Measurements from ENCODE around the gene NPAS2.
A peak's percentile ranks its signal among the peaks of the same experiment; 100 is the strongest.

NPAS2 gene, protein sequence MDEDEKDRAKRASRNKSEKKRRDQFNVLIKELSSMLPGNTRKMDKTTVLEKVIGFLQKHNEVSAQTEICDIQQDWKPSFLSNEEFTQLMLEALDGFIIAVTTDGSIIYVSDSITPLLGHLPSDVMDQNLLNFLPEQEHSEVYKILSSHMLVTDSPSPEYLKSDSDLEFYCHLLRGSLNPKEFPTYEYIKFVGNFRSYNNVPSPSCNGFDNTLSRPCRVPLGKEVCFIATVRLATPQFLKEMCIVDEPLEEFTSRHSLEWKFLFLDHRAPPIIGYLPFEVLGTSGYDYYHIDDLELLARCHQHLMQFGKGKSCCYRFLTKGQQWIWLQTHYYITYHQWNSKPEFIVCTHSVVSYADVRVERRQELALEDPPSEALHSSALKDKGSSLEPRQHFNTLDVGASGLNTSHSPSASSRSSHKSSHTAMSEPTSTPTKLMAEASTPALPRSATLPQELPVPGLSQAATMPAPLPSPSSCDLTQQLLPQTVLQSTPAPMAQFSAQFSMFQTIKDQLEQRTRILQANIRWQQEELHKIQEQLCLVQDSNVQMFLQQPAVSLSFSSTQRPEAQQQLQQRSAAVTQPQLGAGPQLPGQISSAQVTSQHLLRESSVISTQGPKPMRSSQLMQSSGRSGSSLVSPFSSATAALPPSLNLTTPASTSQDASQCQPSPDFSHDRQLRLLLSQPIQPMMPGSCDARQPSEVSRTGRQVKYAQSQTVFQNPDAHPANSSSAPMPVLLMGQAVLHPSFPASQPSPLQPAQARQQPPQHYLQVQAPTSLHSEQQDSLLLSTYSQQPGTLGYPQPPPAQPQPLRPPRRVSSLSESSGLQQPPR

DNA sequence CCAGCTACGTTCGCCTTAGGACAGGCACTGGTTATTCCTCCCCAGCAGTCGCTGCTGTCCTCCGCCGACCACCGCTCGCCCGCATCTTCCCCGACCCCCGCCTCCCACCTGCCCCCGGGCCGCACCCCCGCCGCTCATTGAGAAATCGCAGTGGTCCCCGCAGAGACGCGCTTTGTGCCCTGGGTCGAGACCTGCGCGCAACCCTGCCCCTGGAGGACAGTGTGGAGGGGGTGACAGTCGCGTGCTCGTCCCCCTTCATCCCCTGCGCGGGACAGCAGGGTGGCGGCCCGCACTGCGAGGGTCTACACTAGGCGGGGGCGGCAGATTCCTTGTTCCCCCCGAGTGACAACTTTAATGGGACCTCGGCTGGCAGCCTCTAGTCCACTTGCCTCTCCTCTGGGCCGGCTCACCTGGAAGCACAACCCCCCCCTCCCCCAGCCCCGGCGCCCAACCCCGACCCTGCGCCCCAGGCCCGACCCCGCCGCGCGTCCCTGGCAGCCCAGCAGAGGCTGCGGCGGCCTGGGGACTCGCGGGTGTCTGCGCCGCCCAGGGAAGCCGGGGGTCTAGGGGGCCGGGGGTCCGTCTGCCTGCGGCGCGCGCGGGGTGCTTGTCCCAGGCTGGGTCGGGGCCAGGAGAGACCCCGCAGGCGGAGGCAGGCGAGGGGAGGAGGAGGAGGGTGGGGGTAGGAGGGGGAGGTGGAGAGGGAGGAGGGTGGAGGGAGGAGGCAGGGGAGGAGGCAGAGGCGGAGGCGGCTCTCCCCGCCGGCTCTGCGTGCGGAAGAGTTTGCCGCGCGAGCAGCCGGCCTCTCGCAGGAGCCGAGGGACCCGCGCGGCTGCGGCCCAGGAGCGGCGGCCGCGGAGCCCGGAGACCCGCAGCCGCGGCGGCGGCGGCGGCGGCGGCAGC, at the start of gene NPAS2:
Gene NPAS2, plus strand, starts transcription at position 770 of the 903 bp plus-strand sequence. CDS start 84,616 bp downstream, outside the sequence.
- peak; percentile 5 for DNase-seq (ENCODE audit: low read depth, low spot score)

DNA sequence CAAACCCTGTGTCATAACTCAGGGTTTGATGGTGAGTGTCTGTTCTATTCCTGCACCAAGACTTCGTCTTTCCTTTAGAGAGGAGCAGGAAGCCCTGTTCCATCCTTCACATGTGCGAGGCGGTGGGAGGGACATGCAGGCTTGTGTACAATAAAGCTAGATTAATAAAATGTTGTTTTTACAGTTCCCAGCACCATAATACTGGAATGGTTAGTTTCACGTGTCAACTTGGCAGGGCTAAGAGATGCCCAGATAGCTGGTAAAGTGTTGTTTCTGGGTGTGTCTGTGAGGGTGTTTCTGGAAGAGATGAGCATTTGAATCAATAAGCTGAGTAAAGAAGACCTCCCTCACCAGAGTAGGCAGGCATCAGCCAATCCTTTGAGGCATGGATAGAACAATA, 48.8 kb upstream of the NPAS2 start:
- DNase-seq (ENCODE audit: low read depth, low spot score): no peak

DNA sequence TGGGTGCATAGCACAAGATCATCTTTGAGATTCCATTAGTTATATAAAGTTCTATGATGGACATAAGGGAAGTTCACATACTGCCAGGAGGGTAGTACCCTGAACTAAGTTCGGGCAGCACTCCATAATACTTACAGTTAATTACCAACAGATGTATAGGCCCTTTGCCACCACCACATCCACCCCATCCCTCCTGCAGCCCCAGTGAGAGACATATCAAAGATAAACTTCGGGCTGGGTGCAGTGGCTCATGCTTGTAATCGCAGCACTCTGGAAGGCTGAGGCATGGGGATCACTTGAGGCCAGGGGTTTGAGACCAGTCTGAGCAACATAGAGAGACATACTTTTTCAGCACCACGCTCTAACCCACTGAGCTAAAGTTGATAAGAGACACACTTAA, 46.4 kb upstream of the NPAS2 start:
- DNase-seq (ENCODE audit: low read depth, low spot score): no peak

DNA sequence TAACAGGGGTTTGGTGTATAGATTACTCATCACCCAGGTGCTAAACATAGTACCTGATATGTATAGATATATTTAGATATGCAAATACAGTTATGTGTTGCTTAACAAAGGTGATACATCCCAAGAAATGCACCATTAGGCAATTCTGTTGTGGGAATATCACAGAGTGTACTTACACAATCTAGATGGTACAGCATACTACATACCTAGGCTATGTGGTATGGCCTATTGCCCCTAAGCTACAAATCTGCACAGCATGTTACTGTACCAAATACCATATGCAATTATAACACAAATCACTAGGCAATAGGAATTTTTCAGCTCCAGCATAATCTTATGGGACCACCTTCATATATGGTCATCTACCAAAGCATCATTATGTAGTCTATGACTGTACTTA, 43.5 kb upstream of the NPAS2 start:
- no peak for DNase-seq (ENCODE audit: low read depth, low spot score)

DNA sequence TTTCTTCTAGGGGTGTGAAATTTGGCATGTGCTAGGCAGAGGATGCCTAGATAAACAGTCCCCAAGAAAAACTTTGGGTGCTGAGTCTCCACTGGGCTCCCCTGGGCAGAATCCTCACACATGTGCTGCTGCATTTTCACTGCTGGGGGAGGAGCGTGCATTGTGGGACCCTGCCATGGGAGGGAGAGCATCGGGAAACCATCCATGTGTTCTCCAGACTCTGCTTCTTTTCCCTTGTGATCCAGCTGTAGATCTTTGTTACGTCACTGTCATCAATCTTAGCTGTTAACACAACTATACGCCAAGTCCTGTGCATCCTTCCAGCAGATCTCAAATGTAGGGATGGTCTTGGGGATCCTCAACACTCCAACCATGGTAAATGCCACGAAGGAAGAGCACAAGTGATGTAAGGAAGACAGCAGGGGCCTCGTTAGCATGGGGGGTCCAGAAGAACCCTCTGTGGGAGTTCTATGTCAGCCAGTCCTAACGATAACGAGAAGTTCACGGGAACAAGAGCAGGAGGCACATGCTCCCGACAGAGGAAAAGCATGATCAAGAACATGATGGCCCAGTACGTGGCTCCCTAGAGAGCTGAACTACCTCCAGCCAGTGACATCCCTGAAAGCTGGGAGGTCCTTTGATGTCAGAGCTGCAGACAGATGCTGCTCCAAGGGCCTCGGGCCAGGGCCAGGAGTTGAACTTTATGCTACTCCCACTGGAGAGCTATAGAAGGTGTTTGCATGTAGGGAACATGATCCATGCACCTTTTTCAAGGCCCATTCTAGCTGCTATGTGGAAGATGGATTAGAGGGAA, 41.1 kb upstream of the NPAS2 start:
- no peak for DNase-seq (ENCODE audit: low read depth, low spot score)

DNA sequence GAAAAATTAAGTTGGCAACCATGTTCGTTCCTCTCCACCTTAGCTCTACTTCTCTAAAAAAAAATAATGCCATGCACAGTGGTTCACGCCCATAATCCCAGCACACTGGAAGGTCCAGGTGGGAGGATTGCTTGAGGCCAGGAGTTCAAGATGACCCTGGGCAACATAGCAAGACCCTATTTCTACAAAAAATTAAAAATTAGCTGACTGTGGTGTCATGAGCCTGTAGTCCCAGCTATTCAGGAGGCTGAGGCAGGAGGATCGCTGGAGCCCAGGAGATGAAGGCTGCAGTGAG, 40.1 kb upstream of the NPAS2 start:
- no peak for DNase-seq (ENCODE audit: low read depth, low spot score)

DNA sequence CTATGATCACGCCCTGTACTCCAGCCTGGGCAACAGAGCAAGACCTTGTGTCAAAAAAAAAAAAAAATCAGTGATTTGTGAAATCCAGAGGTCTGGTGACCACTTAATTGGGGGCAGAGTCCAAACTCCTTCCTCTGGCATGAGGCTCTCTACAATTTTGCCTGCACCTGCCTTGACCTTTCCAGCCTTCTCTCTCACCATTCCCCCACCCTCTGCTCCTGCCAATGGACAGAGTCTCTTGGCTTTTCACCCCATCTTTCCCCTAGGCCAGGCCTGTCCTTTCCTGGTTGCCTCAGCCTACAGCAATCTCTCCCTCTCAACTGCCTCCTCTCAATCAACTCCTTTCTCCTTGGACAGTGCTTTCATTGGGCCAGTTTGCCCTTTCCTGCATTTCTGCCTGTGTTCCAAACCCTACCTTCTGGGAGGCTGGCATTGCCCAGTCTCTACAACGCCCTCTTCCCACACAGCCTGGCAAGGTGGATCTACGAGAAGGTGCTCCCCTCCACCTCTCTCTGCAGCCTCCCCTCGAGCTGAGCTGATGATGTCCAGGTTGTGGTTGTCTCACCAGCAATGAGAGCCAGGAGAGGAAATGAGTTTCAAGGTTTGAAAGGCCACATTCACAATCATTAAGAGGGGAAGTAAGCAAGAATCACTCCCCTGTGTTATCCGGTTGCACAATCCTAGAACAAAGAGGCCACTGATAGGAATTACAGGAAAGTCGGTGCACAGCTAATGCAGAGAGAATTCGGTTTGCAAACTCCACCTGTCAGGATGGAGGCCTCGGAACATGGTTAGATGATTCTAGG, 39.5 kb upstream of the NPAS2 start:
- no peak for DNase-seq (ENCODE audit: low read depth, low spot score)

DNA sequence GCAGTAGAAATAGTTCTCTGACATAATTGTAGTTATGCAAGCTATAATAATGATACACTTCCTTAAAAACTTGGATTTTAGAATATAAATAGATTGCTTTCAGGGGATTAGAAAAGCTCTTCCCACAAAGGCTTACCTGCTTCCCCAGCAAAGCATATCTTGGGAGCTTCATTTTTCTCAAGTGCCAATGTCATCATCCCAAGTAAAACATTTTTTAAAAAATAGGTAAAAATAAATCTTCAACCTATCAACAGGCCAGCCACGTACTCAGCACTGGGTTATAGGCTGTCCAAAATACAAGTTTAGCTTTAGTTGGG, 39.0 kb upstream of the NPAS2 start:
- no peak for DNase-seq (ENCODE audit: low read depth, low spot score)

DNA sequence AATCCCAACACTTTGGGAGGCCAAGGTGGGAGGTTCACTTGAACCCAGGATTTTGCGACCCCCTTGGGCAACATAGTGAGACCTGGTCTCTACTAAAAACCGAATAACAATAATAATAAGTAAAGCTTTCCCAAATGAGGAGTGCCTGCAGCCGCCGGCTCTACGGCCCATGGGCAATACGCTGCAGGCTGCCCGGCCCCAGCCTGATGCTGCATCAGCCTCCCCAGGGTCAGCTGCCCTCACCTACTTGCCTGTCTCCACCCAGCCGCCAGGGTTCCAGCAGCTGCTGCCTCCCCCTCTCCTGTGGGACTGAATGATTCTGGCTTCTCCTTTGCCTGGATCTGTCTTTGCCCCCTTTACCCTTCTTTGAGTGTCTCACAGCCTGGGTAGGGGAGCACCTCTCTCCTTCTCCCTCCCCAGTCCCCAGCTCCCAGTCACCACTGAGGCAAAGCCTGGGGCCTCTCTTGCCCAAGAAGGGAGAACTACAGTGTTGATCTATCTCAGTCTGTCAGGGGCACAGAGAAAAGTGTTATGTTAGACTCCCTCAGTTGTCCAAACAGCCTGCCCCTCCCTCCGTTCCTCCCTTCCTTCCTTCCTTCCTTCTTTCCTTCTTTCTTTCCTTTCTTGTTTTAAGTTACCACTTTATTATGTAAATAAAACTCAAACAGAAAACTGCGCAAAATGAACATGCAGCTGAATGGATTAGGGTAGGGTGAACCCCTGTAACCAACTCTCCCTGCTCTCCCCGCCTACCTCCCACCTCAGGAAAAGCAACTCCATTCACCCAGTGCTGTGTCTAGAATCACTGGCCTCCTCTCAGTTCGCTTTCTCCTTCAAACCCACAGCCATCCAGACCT, 38.2 kb upstream of the NPAS2 start:
- DNase-seq (ENCODE audit: low read depth, low spot score): no peak

DNA sequence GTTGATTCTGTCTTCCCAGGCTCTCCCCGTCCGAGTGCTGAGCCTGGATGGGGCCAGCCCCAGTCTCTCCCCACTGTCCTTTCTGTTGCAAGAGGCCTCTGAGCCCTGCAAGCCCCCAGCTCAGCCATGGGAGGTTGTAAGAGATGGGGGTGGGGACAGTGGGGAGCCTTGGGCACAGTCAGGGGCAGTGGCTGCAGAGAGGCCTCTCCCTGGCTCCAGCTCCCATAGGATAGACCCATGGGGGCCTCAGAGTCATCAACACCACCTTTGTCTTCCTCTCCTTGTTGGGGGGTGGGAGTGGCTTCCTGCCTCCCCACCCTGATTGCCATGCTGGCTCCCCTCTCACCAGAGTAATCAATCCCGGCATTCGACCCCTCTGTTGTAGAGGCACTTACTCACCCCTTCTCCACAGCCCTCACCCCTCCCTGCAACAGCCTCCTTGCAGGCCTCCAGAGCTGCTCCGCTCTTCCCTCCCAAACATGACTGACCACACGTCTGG, 37.5 kb upstream of the NPAS2 start:
- DNase-seq (ENCODE audit: low read depth, low spot score): no peak

DNA sequence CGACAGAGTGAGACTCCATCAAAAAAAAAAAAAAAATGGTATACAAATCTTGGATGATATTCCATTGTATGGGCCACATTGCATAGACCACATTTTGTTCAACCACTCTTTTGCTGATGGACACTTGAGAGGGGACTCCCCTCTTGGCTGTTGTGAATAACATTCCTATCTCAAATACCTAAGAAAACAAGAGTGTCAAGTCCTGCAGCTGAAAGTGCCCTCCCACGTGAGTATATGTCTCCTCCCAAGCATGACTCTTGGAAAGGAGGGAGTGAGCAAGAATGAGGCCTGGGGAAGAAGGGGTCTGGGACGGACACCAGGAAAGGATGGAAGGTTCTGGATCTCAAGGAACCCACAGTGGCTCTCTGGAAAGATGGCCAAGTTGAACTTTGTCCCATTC, 36.0 kb upstream of the NPAS2 start:
- DNase-seq (ENCODE audit: low read depth, low spot score): no peak

DNA sequence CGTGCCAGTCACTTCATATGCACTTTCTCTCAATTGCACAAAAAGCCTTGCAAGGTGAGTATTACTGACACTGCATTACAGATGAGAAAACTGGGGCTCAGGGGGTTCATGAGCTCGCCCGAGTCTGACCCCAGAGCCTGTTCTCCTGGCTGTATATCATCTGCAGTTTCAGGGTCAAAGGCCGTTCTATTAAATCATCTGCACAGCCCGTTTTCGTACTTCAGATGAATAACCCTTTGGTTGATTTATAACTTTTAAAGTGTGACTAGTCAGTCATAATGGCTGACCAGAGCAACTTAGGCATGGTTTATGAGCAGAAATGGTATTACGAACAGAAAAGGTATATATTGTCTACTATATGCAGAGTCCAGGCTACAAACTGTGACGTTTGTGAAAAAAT, 35.3 kb upstream of the NPAS2 start:
- no peak for DNase-seq (ENCODE audit: low read depth, low spot score)

DNA sequence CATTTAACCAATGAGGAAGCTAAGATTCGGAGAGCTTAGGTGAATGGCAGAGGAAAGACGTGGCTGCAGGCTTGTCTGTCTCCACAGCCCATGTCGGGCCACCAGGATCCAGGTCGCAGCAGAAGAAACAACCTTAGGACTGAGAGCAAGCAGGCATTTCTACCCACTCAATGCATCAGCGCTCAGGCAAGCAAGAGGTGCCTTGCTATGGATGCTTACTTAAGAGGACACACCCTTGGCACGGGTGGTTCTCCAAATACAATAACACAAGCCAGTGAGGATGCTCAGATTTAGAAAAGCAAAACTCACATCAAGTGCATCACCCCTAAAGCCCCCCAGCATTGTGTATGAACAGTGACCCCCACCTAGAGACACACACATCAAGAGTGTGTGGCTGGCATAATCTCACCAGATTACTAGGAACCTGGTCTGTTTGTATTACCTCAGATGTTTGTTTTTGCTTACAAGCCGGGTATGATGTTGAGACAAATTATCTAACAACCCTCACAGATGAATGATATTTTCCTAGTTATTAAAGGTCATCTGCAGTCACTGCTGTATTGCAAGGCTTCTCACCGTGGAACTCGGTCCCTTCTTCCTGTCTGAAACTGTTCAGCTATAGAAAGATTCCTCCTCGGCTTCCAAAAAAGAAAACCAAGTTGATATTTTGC, 34.2 kb upstream of the NPAS2 start:
- DNase-seq (ENCODE audit: low read depth, low spot score): no peak

DNA sequence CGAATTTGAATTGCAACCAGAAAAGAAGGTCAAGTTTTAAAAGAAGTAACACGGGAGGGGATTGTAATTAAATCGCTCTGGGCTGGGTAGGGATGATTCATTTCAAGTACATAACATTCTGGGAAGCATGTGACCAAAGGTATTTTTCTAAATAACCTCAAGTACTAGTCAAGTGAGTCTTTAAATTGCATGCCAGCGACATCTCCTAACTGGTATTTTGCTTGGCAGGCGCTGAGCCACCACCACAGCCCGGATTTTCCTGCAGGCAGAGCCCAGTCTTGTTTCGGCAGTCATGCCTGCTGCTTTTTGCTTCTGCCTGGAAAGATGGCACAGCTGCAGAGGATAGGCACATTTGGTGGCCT, 33.7 kb upstream of the NPAS2 start:
- no peak for DNase-seq (ENCODE audit: low read depth, low spot score)

DNA sequence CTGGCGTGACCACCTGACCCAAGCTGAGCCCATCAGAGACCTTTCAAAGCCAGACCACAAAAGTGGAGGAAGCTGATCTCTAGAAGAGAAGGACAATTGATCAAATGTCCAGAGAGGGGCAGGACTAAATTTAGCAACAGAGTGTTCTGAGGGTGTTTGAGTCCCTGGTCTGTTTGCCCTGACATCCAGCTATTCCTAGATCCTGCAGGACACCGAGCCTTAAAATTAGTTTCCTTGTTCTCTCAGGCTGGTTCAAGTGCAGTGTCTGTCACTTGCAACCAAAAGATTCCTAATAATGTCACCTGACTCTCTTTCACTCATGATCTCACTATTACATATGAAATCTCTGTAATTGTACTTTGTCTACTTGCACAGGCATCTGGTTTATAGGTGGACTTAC, 33.0 kb upstream of the NPAS2 start:
- DNase-seq (ENCODE audit: low read depth, low spot score): no peak

DNA sequence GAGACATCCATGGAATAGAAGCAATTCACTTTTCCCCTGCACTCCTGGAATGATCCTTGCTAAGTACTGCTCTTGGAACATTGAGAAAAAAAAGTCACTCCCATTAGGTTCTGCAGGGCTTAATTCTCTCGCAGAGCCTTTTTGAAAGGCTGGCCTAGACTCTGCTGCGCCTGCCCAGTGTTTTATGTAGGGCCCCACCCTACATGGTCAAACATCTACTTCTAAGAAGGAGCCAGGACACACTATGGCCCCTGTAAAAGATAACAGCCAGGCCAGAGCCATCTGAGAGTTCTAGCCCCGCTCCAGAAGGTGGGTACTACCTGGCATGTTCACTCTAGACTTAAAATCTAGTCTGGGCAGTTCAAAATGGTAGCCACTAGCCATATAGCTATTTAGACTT, 30.6 kb upstream of the NPAS2 start:
- DNase-seq (ENCODE audit: low read depth, low spot score): no peak

DNA sequence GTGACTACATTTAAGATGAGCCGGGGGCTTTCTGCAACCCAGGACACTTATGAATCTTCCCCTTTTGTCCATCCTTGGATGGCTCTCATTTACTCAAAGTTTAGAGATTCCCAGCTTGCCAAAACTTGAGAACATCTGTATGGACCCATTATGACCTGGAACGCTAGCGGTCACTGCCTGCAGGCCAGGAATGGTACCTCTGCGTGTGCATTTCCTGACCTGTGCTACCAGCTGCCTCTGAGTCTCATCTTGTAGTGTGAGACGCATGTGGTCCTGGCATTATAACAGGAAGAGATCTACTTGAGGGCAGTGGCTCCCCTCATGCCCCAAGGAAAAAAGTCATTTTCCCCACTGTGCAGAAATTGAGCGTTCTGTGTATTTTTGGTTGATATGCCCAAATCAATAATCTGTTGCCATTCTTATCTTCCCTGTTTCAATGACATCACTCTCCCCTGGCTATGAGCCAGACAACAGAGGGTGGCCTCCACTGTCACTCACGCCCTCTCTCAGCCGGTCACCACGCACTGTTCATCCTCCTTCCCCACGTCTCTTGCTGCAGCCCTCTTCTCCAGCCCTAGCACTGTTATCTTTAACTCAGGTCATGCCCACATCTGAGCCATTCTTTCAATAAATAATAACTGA, 28.5 kb upstream of the NPAS2 start:
- no peak for DNase-seq (ENCODE audit: low read depth, low spot score)

DNA sequence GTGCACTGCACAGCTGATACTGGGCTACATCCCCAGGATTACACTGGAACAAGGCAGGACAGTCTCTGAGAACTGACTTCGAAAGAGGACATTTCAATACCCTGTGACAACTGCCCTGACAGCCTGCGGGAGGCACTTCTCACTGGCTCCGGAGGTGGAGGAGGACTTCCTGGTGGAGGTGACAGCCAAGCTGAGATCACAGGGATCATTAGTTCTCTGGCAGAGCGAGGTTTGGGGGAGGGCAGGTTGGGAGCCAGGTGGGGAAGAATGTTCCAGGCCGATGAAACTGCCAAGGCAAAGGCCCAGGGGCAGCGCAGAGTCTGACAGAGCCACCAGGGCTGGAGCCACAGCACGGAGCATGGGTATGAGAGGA, 28.0 kb upstream of the NPAS2 start:
- DNase-seq (ENCODE audit: low read depth, low spot score): no peak

DNA sequence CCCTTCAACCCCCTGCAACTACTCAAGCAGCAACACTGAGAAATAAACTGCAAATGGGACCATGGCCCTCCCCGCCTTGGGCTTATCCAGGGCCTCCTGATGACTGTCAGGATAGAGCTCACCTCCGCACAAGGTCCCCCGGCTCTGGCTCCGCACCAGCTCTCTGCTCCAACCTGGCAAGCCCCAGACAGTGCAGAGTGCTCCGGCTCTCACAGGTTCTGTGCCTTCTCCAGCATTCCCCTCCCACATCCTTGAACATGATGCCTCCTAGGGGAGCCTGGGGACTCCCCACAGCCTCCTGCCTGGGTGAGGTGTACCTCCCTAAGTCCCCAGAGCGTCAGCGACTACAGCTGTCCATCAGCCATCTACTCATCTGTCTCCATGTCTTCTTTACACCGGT, 26.7 kb upstream of the NPAS2 start:
- no peak for DNase-seq (ENCODE audit: low read depth, low spot score)
